ENCODE data around the gene CHERP.

DNA sequence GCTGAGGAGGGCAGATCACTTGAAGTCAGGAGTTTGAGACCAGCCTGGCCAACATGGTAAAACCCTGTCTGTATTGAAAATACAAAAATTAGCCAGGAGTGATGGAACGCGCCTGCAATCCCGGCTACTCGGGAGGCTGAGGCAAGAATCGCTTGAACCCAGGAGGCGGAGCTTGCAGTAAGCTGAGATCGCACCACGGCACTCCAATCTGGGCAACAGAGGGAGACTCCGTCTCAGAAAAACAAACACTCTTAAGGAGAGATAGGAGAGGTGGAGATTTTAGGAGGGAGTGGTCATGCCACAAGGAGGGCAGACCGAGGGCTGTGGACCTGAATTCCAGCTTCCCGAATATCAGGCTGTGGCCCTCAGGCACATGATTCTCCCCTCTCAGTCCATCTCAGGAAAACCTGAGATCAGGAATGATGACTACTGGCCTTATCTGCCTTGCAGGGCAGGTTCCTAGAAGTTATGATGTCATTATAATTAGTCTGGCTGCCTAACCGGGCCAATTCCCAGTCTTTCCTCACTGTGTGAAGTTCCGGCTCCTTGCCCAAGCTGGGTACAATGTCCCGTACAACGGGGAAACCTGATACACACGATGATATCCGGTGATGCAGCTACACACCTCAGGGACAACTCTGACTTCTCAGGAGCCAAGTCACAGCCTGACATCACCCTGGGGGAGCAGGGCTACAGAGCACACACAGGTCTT, 27.5 kb upstream of the CHERP start:
- TF ChIP-seq, protein P1, sequence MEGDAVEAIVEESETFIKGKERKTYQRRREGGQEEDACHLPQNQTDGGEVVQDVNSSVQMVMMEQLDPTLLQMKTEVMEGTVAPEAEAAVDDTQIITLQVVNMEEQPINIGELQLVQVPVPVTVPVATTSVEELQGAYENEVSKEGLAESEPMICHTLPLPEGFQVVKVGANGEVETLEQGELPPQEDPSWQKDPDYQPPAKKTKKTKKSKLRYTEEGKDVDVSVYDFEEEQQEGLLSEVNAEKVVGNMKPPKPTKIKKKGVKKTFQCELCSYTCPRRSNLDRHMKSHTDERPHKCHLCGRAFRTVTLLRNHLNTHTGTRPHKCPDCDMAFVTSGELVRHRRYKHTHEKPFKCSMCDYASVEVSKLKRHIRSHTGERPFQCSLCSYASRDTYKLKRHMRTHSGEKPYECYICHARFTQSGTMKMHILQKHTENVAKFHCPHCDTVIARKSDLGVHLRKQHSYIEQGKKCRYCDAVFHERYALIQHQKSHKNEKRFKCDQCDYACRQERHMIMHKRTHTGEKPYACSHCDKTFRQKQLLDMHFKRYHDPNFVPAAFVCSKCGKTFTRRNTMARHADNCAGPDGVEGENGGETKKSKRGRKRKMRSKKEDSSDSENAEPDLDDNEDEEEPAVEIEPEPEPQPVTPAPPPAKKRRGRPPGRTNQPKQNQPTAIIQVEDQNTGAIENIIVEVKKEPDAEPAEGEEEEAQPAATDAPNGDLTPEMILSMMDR (IDR thresholded peaks at IDR 0.05; ENCODE audit: control extremely low read depth in 1 of 3, insufficient read depth in 1 of 3, low read depth in 1 of 3, low read length in 3 of 3), result no peak
- TF ChIP-seq, protein P2, sequence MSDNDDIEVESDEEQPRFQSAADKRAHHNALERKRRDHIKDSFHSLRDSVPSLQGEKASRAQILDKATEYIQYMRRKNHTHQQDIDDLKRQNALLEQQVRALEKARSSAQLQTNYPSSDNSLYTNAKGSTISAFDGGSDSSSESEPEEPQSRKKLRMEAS (IDR thresholded peaks at IDR 0.05), result no peak
- TF ChIP-seq POLR2A (IDR thresholded peaks at IDR 0.05; ENCODE audit: control extremely low read depth in 1 of 2, low read depth in 2 of 2, low read length in 2 of 2), result no peak

All from H1 (cell line).